Cerebellar cortex (tissue), 1 donor: ENCODE data around the gene PF4V1.

Experiments
- DNase-seq: peaks from one replicate; pipeline ENCODE4 v3.0.0-alpha.2; 2015; ENCODE audit warnings: low spot score

The PF4V1 gene

GRCh38 chr4:73847526-73848182 lies 5.4 kb upstream of the PF4V1 start:
- DNase-seq = no peak

DNA sequence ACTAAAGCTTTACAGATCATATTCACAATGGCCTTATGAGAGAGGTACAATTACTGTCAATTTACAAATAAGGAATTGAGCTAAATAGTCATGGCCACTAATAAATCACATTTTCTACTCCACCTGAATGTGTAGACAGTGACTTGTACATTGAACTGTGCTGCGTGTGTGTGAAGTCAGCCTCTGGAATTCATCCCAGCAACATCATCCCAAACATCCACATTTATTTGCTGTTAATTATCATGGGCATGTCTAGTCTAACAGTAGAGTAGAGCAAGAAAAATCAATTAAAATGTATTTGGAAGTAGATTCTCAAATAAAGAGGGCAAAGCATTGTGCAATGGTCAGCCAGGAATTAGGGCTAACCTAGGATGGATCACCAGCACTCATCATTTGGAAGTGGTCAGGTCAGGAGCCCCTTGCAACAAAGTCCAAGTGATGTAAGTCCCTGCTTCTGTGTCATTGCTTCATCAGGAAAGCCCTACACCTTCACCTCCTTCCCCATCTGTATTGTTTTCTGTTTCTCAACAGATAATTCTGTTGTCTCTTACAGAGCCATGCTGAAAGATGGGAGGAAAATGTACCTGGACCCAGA lies 4.8 kb upstream of the PF4V1 start:
- no peak for DNase-seq

- DNase-seq = no peak
These were observed 2.7 kb upstream of the PF4V1 start for GRCh38 chr4:73850261-73850970.

GRCh38 chr4:73851293-73851692 lies 1.8 kb upstream of the PF4V1 start:
- no peak for DNase-seq

- no peak for DNase-seq
These were observed 325 bp upstream of the PF4V1 start for GRCh38 chr4:73852771-73853170.

- DNase-seq = no peak
These were observed 800 bp downstream of the PF4V1 start for GRCh38 chr4:73853718-73854473.

DNA sequence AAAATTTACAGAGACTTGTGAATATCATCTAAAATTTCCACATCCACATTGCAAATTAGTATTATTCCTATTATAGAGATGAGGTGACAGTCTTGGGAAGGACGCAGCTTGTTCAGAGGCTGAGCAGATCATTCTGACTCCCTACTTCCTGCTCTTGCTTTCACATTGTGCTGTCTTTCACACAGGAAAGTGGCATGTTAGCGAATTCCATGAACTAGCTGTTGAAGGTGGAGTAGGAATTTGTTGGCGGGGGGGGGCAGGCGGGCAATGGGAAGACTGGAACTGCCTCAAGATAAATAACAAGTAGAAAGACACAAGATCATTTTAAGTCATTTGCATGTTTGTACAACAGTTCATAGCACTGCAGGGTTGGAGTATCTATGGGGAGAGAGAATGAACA lies 2.3 kb downstream of the PF4V1 start:
- no peak for DNase-seq

GRCh38 chr4:73856518-73856917 lies 3.4 kb downstream of the PF4V1 start:
- no peak for DNase-seq

DNA sequence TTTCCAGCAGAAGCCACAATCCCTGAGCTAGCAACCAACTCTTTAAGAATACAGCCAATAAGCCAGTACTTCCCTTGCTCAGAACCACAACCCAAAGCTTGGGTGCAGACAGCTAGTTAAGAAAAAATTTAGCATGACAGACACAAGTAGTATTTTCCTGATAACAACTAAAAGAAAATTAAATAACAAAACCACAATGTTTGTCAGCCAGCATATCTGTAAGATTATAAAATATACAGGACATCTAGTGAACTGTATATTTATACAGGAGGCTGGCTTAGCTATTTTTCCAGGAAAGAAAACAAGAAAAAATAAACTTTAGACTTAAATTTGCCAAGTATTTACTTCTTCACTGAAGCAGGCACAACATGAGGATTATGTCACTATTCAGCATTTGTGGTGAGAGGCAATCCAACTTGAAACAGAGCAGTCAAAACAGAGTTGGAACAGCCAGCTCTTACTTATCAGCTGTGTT lies 6.6 kb downstream of the PF4V1 start:
- no peak for DNase-seq

GRCh38 chr4:73860181-73860580 lies 7.1 kb downstream of the PF4V1 start:
- DNase-seq = no peak

- DNase-seq = no peak
These were observed 7.8 kb downstream of the PF4V1 start for GRCh38 chr4:73860917-73861316.

DNA sequence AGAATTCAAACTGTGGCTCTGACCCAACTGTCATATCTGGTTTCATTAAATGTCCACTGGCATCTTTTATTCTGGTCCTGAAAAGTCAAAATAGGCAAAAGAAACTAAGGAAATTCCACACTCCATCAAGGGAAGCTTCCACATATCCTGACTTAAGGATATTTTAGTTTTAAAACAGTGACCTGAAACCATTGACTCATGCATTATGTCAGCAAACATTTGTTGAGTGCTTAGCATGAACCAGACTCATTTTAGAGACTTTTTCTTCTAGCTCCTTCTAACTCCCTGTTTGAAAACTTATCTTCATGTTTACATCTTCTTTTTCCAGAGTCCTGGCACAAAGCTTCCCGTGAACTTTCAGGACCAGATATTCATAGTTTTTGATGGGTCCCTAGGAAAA lies 9.2 kb downstream of the PF4V1 start:
- DNase-seq = no peak

DNA sequence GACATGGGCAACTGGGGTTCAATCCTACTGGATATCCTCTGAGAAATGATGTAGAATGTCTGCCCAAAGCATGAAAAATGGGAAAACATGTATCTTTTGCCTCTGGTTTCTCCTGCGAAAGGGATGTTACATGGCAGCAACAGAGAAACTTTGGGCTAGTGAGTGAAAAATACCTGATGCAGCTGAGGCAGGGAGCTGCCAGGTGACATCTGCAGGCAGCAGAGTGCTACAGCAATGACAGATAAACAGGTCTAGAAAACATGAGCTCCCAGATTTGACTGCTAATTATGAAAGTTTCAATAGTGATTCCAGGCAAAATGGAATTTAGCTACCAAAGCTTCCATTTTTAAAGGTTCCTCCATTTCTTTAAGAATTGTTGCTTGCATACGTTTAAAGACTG lies 11.3 kb downstream of the PF4V1 start:
- DNase-seq = no peak

- DNase-seq = no peak
These were observed 11.9 kb downstream of the PF4V1 start for GRCh38 chr4:73864961-73865360.

DNA sequence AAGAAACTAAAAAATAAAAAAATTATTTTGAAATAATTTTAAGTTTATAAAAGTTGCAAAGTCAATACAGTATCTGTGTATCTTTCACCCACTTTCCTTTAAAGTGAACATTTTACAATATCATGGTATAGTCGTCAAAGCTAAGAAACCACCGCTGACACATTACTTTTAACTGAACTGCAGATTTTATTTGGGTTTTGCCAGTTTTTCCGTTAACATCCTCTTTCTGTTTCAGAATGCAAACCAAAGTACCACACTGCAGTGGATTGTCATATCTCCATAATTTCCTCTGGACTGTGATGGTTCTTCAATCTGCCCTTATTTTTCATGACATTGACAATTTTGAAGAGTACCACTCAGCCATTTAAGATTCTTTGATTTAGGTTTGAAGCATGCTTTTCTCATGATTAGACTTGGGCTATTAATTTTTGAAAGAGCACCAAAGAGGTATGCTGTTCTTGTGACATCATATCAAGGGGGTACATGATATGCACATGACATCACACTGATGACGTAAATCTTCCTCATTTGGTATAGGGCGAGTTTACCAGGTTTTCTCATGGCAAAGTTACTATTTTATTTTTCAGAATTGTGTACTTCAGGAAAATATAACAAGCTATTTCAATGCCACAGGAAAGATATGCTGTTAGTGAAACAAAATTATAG lies 12.5 kb downstream of the PF4V1 start:
- DNase-seq = no peak

- DNase-seq = no peak
These were observed 13.2 kb downstream of the PF4V1 start for GRCh38 chr4:73866246-73866645.

GRCh38 chr4:73867783-73868182 lies 14.7 kb downstream of the PF4V1 start:
- DNase-seq = no peak

GRCh38 chr4:73868206-73869129 lies 15.4 kb downstream of the PF4V1 start:
- DNase-seq = no peak

GRCh38 chr4:73869130-73870055 lies 16.3 kb downstream of the PF4V1 start, which contains the start of gene CXCL1:
Gene CXCL1, plus strand, starts transcription at chr4:73869393. Its CDS starts 78 bp downstream, at chr4:73869471.
- DNase-seq = no peak

- no peak for DNase-seq
These were observed 17.2 kb downstream of the PF4V1 start for GRCh38 chr4:73870260-73870659.
